Cerebellar nuclear complex (tissue), 1 donor: ENCODE results near the gene ACTG2.

Source experiments
- DNase-seq, 2 experiments: peaks; one replicate each; lab custom pipeline; 2025; lab: John Stamatoyannopoulos, UW

The ACTG2 gene

GRCh38 chr2:73969356-73969755 lies 76.5 kb downstream of the ACTG2 start:
- DNase-seq, result no peak
